Keratinocyte (primary cell): ENCODE data around the gene ACACA. TPM values are rescaled to one million over a fixed set of nuclear protein-coding genes. Genes with fewer than 3 reads are reported as not detected.

Source experiments
- DNase-seq: peaks from one replicate; pipeline ENCODE4 v3.0.0-alpha.2; 2011; ENCODE audit warnings: low read depth, missing footprints, low spot score
- FAIRE-seq: peaks from 2 replicates; lab custom pipeline; 2011; peaks lifted over from hg19 to GRCh38; lab: Jason Lieb, UNC
- H2AFZ ChIP-seq: 2 replicates; pipeline ENCODE4 v1.6.0; 2012; ENCODE audit warnings: low read length, control low read depth, inconsistent platforms; ENCODE audit not compliant: control insufficient read depth
- H3K27ac ChIP-seq: 2 replicates; pipeline ENCODE4 v1.5.1; 2011; ENCODE audit warnings: low read length; ENCODE audit not compliant: control insufficient read depth, insufficient read depth
- H3K27me3 ChIP-seq: 3 replicates; pipeline ENCODE4 v1.6.0; 2011; ENCODE audit warnings: low read length; ENCODE audit not compliant: control insufficient read depth, insufficient read depth; ENCODE audit errors: extremely low read depth
- H3K36me3 ChIP-seq, 2 experiments: 2 replicates in 1 of 2; 3 replicates in 1 of 2; pipeline ENCODE4 v1.5.1; 2011; ENCODE audit warnings: low read length in 2 of 2, mild to moderate bottlenecking in 1 of 2; ENCODE audit not compliant: control insufficient read depth in 2 of 2, insufficient read depth in 2 of 2; ENCODE audit errors: extremely low read depth in 1 of 2
- H3K4me1 ChIP-seq: 3 replicates; pipeline ENCODE4 v1.5.1; 2011; ENCODE audit warnings: low read length; ENCODE audit not compliant: control insufficient read depth, insufficient read depth; ENCODE audit errors: extremely low read depth
- H3K4me2 ChIP-seq: 3 replicates; pipeline ENCODE4 v1.6.0; 2011; ENCODE audit warnings: low read depth, low read length; ENCODE audit not compliant: control insufficient read depth, insufficient read depth; ENCODE audit errors: extremely low read depth
- H3K4me3 ChIP-seq, 3 experiments: fragments of 200-600 bp in 1 of 3; sonication (generic) in 1 of 3; 2 replicates in 2 of 3; 3 replicates in 1 of 3; pipeline ENCODE4 v1.5.1; 2011 to 2016; ENCODE audit warnings: low read length in 3 of 3, mild to moderate bottlenecking in 3 of 3, control low read depth in 2 of 3, inconsistent platforms in 1 of 3, low read depth in 1 of 3, mixed read lengths in 1 of 3, mixed run types in 1 of 3, moderate library complexity in 1 of 3; ENCODE audit not compliant: control insufficient read depth in 2 of 3, insufficient read depth in 2 of 3; ENCODE audit errors: extremely low read depth in 1 of 3
- H3K79me2 ChIP-seq: 2 replicates; pipeline ENCODE4 v1.6.0; 2012; ENCODE audit warnings: low read length; ENCODE audit not compliant: control insufficient read depth, insufficient read depth
- H3K9ac ChIP-seq: 3 replicates; pipeline ENCODE4 v1.6.0; 2011; ENCODE audit warnings: low read length; ENCODE audit not compliant: control insufficient read depth, insufficient read depth; ENCODE audit errors: extremely low read depth
- H3K9me1 ChIP-seq: 3 replicates; pipeline ENCODE4 v1.6.0; 2011; ENCODE audit warnings: low read length; ENCODE audit not compliant: control insufficient read depth, insufficient read depth; ENCODE audit errors: extremely low read depth
- H3K9me3 ChIP-seq: 2 replicates; pipeline ENCODE4 v1.5.1; 2012; ENCODE audit warnings: low read depth, low read length; ENCODE audit not compliant: control insufficient read depth
- H4K20me1 ChIP-seq: 3 replicates; pipeline ENCODE4 v1.6.0; 2011; ENCODE audit warnings: low read length; ENCODE audit not compliant: control insufficient read depth, insufficient read depth; ENCODE audit errors: extremely low read depth
- EZH2 ChIP-seq: IDR thresholded peaks from one replicate; pipeline ENCODE4 v1.6.1; 2012; ENCODE audit warnings: inconsistent platforms, mild to moderate bottlenecking, low read length, moderate library complexity
- dilution Hi-C: fragments of 300-500 bp; cut with MboI; formaldehyde crosslinking; loops from one replicate; pipeline ENCODE4 v1.7.0; 2020; ENCODE audit warnings: low sequenced_read_pairs; ENCODE audit not compliant: extremely low pct_ligation_motif_present
- polyA plus RNA-seq, 5 experiments: library from polyadenylated mRNA; depleted of rRNA in 3 of 5; stranded (reverse) in 3 of 5; stranded (forward) in 1 of 5; unstranded in 1 of 5; fragments of >200 nt; gene quantifications; 1 replicate in 1 of 5; 2 replicates in 3 of 5; 3 replicates in 1 of 5; pipeline versions ENCODE4 v1.2.1 to v1.2.3, GENCODE V29; 2011 to 2012; ENCODE audit warnings: missing spikeins in 2 of 5, low read depth in 1 of 5, low replicate concordance in 1 of 5
- TF ChIP-seq, protein P1 (sequence below), 3 experiments: IDR thresholded peaks in 1 of 3; conservative IDR thresholded peaks in 1 of 3; optimal IDR thresholded peaks in 1 of 3; 2 replicates in 2 of 3; 3 replicates in 1 of 3; pipeline versions ENCODE3 to v1.5.1; 2011; ENCODE audit warnings: low read length in 3 of 3, mild to moderate bottlenecking in 3 of 3, moderate library complexity in 2 of 3, control low read depth in 1 of 3, inconsistent platforms in 1 of 3; ENCODE audit not compliant: insufficient read depth in 2 of 3; ENCODE audit errors: extremely low read depth in 1 of 3

The ACACA gene
- polyA plus RNA-seq, 1 donor (not counting 4 experiments of a cell fraction or from before 2014, with no cell fraction given), result 85.8 TPM

DNA sequence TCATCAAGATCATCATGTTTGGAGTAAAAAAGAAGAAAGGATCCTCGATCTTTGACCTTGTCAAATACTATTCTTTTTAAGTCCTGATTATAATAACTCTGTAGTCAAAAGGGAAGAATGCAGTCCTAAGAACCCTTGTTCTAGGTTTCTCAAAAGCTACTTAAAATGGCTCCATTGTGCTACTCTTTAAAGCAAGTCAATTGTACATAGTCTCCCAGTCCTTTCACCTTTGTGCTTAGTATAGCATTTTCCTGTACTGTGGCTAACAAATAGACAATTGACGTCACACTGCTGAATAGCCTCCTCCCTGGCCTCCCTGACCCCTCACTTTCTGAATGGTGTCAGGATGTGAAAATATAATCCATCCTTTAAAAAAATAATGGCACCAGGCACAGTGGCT is 285.0 kb downstream of the ACACA start:
- DNase-seq, result no peak
- Histone ChIP-seq H3K4me1 (no peaks in the 10 kb centered on the region), H3K79me2 (no peaks in the 10 kb centered on the region), H3K4me3 (no peak overlapping the region), H3K9me1 (peaks cover 3% of the 10 kb centered on the region), H3K9ac (no peak overlapping the region), H3K4me2 (no peak overlapping the region), H3K9me3 (no peaks in the 10 kb centered on the region), H3K27ac (no peak overlapping the region), H3K27me3 (no peaks in the 10 kb centered on the region), H3K36me3 (peaks cover 20 to 38% of the 10 kb centered on the region in 2 experiments), H4K20me1 (no peaks in the 10 kb centered on the region), H2AFZ (no peak overlapping the region)
- no peak for FAIRE-seq
- no peak for TF ChIP-seq EZH2
- TF ChIP-seq, protein P1, sequence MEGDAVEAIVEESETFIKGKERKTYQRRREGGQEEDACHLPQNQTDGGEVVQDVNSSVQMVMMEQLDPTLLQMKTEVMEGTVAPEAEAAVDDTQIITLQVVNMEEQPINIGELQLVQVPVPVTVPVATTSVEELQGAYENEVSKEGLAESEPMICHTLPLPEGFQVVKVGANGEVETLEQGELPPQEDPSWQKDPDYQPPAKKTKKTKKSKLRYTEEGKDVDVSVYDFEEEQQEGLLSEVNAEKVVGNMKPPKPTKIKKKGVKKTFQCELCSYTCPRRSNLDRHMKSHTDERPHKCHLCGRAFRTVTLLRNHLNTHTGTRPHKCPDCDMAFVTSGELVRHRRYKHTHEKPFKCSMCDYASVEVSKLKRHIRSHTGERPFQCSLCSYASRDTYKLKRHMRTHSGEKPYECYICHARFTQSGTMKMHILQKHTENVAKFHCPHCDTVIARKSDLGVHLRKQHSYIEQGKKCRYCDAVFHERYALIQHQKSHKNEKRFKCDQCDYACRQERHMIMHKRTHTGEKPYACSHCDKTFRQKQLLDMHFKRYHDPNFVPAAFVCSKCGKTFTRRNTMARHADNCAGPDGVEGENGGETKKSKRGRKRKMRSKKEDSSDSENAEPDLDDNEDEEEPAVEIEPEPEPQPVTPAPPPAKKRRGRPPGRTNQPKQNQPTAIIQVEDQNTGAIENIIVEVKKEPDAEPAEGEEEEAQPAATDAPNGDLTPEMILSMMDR (optimal IDR thresholded peaks at IDR 0.05 in 1 of 3, IDR thresholded peaks at IDR 0.05 in 1 of 3, conservative IDR thresholded peaks at IDR 0.05 in 1 of 3; ENCODE audit: extremely low read depth in 1 of 3, insufficient read depth in 2 of 3, low read length in 3 of 3), result no peak
- dilution Hi-C loops, result no loop called here

DNA sequence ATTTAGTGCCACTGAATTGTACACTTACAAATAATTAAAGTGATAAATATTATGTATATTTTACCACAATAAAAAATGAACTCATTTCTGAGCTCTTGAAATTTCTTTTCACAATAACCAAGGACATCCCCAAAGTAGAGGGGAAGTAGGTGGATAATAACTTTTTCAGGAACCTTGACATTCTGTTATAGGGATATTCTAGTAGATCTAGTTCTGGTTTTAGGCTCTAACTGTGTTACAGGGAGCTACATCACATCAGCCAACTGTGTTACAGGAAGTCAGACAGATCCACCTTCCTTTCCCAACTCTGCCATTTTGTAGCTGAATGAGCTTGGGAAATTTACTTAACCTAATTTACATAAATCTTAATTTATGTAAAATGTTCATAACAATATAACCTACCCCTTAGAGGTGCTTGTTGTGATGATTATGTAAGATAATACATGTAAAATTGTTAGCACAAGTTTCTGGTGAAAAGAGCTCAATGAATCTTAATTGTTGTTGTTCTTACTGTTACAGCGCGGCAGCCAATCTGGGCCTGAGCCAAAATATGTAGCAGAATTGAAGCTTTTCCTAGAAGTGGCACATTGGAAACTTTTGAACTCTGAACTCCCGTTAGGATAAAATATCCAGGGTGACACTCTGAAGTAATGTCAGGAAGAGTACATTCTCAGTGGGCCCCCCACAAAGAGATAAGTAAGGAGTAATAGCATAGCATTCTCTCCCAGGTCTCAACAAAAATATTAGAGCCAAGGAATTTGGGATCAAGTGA is 288.1 kb downstream of the ACACA start:
- Histone ChIP-seq H3K9me3 (no peaks in the 10 kb centered on the region), H3K27me3 (no peaks in the 10 kb centered on the region), H3K9me1 (peaks cover 3% of the 10 kb centered on the region), H3K4me1 (no peaks in the 10 kb centered on the region), H4K20me1 (no peaks in the 10 kb centered on the region), H3K79me2 (no peaks in the 10 kb centered on the region), H2AFZ (no peak overlapping the region), H3K9ac (no peak overlapping the region), H3K36me3 (peaks cover 25 to 31% of the 10 kb centered on the region in 2 experiments), H3K4me2 (no peak overlapping the region), H3K4me3 (no peak overlapping the region), H3K27ac (no peak overlapping the region)
- DNase-seq (no peak), FAIRE-seq (no peak)
- dilution Hi-C loops, result no loop called here
- TF ChIP-seq, protein P1 (optimal IDR thresholded peaks at IDR 0.05 in 1 of 3, IDR thresholded peaks at IDR 0.05 in 1 of 3, conservative IDR thresholded peaks at IDR 0.05 in 1 of 3; ENCODE audit: extremely low read depth in 1 of 3, insufficient read depth in 2 of 3, low read length in 3 of 3), result no peak
- TF ChIP-seq EZH2, result no peak
